GM12878 (cell line): ENCODE measurements around the gene CNOT10. TPM values are rescaled to one million over a fixed set of nuclear protein-coding genes. Genes with fewer than 3 reads are reported as not detected.

Experiments used
- ATAC-seq: fragments of 200-7000 bp; cut with Tn5 transposase; 3 replicates; pipeline ENCODE4 v1.9.1; 2020; ENCODE audit warnings: mild to moderate bottlenecking, moderate library complexity
- BruUV-seq: library from RNA; stranded (reverse); fragments of 400-500 nt; replicated peaks from 2 replicates; lab custom pipeline; 2021; lab: Mats Ljungman, UMichigan
- CTCF ChIA-PET: fragments of 300-600 bp; sonication (Branson Sonifier 250); formaldehyde crosslinking; extraction: SDS; loops from one replicate; lab custom pipeline; 2021; ENCODE audit warnings: inconsistent platforms; lab: Yijun Ruan, JAX
- POLR2A ChIA-PET: fragments of 350-600 bp; formaldehyde crosslinking; extraction: SDS; loops from one replicate; lab custom pipeline; 2021; ENCODE audit warnings: inconsistent platforms; lab: Charles Lee
- RAD21 ChIA-PET: fragments of 300-600 bp; sonication (Branson Sonifier 250); formaldehyde crosslinking; loops from one replicate; lab custom pipeline; 2023; ENCODE audit warnings: antibody characterized with exemption; ENCODE audit not compliant: unreplicated experiment; lab: Charles Lee
- SMC1A ChIA-PET: fragments of 300-600 bp; sonication (Branson Sonifier 250); formaldehyde crosslinking; loops from one replicate; lab custom pipeline; 2023; ENCODE audit not compliant: unreplicated experiment, uncharacterized antibody; lab: Charles Lee
- DNase-seq: peaks from one replicate; pipeline ENCODE4 v3.0.0-alpha.2; 2011; ENCODE audit warnings: low read depth, low spot score
- FAIRE-seq: peaks from 3 replicates; lab custom pipeline; 2011; peaks lifted over from hg19 to GRCh38; lab: Jason Lieb, UNC
- H2AFZ ChIP-seq: 2 replicates; pipeline ENCODE4 v1.6.0; 2011; ENCODE audit warnings: low read depth, low read length, control low read depth; ENCODE audit not compliant: control insufficient read depth
- H3K27ac ChIP-seq: 2 replicates; pipeline ENCODE4 v1.5.1; 2011; ENCODE audit warnings: control low read depth; ENCODE audit not compliant: control insufficient read depth, insufficient read depth
- H3K27me3 ChIP-seq, 2 experiments: replicated peaks in 1 of 2; 2 replicates each; pipeline versions ENCODE4 v1.6.0 to v1.6.1; 2011; ENCODE audit warnings: low read length in 1 of 2; ENCODE audit not compliant: control insufficient read depth in 2 of 2, insufficient read depth in 2 of 2
- H3K36me3 ChIP-seq, 2 experiments: 2 replicates each; pipeline ENCODE4 v1.5.1; 2011; ENCODE audit warnings: low read length in 1 of 2; ENCODE audit not compliant: control insufficient read depth in 2 of 2, insufficient read depth in 2 of 2
- H3K4me1 ChIP-seq: 2 replicates; pipeline ENCODE4 v1.6.1; 2011; ENCODE audit warnings: mild to moderate bottlenecking, low read length, moderate library complexity, mixed read lengths; ENCODE audit not compliant: control insufficient read depth, insufficient read depth
- H3K4me2 ChIP-seq: 2 replicates; pipeline ENCODE4 v1.6.0; 2011; ENCODE audit warnings: control low read depth; ENCODE audit not compliant: control insufficient read depth, insufficient read depth
- H3K4me3 ChIP-seq: fragments of 200-600 bp; sonication (generic); 2 replicates; pipeline ENCODE4 v1.5.1; 2016
- H3K79me2 ChIP-seq: 2 replicates; pipeline ENCODE4 v1.6.0; 2011; ENCODE audit warnings: low read length; ENCODE audit not compliant: control insufficient read depth, insufficient read depth
- H3K9ac ChIP-seq: 2 replicates; pipeline ENCODE4 v1.8.0; 2011; ENCODE audit warnings: low read length, control low read depth, mixed read lengths; ENCODE audit not compliant: control insufficient read depth, insufficient read depth
- H3K9me3 ChIP-seq: replicated peaks from 3 replicates; pipeline ENCODE4 v1.5.1; 2011; ENCODE audit warnings: mild to moderate bottlenecking, low read length; ENCODE audit not compliant: control insufficient read depth, insufficient read depth
- H4K20me1 ChIP-seq: 2 replicates; pipeline ENCODE4 v1.6.0; 2011; ENCODE audit not compliant: control insufficient read depth, insufficient read depth
- ASH2L ChIP-seq: fragments of 300-600, 200-600 bp; sonication (generic); IDR thresholded peaks from 2 replicates; pipeline ENCODE4 v1.6.1; 2017; ENCODE audit warnings: low read depth, mild to moderate bottlenecking, borderline replicate concordance
- CBFB ChIP-seq: IDR thresholded peaks from 2 replicates; pipeline ENCODE4 v1.6.1; 2016; ENCODE audit warnings: antibody characterized with exemption, low read depth
- CHD1 ChIP-seq: IDR thresholded peaks from 2 replicates; pipeline ENCODE4 v1.6.1; 2012; ENCODE audit warnings: low read depth, low read length, improper control_type of control experiment
- LARP7 ChIP-seq: fragments of 450-650 bp; IDR thresholded peaks from 2 replicates; pipeline ENCODE4 v1.6.1; 2017; ENCODE audit warnings: mild to moderate bottlenecking
- RCOR1 ChIP-seq: conservative IDR thresholded peaks from 2 replicates; pipeline ENCODE4 v1.6.1; 2012; ENCODE audit warnings: low read depth, low read length, improper control_type of control experiment
- SMAD1 ChIP-seq: fragments of 450-650 bp; IDR thresholded peaks from 2 replicates; pipeline ENCODE4 v1.6.1; 2018; ENCODE audit warnings: mild to moderate bottlenecking, low read depth; ENCODE audit not compliant: partially characterized antibody
- SMARCA5 ChIP-seq: fragments of 450-650 bp; IDR thresholded peaks from 2 replicates; pipeline ENCODE4 v1.6.1; 2017; ENCODE audit warnings: mild to moderate bottlenecking
- SRF ChIP-seq, 2 experiments: IDR thresholded peaks; 2 replicates each; pipeline ENCODE4 v1.6.1; 2011; ENCODE audit warnings: low read depth in 2 of 2, low read length in 2 of 2, mild to moderate bottlenecking in 1 of 2, moderate library complexity in 1 of 2
- TAF1 ChIP-seq: IDR thresholded peaks from 2 replicates; pipeline ENCODE4 v1.6.1; 2011; ENCODE audit warnings: mild to moderate bottlenecking, low read depth, low read length, borderline replicate concordance
- WRNIP1 ChIP-seq: IDR thresholded peaks from 2 replicates; pipeline ENCODE4 v1.6.1; 2011; ENCODE audit warnings: low read depth, low read length, improper control_type of control experiment, borderline replicate concordance
- ZNF217 ChIP-seq: fragments of 450-650 bp; IDR thresholded peaks from 2 replicates; pipeline ENCODE4 v1.6.1; 2017; ENCODE audit warnings: antibody characterized with exemption, mild to moderate bottlenecking
- in situ Hi-C: fragments of 300-500 bp; cut with MboI; formaldehyde crosslinking; loops from 9 replicates; pipeline ENCODE4 v1.14.3; 2018; ENCODE audit warnings: mixed read lengths
- intact Hi-C: fragments of 100-400 bp; cut with micrococcal nuclease; formaldehyde crosslinking; loops from one replicate; pipeline ENCODE4 v1.14.2; 2022; ENCODE audit not compliant: unreplicated experiment
- polyA plus RNA-seq, 11 experiments: library from polyadenylated mRNA; depleted of rRNA in 4 of 11; unstranded in 6 of 11; stranded (reverse) in 5 of 11; fragments of >200 nt; fragmentation: Nextera tagmentation in 4 of 11; fragmentation: Illumina TruSeq in 1 of 11; extraction: Ambion mirVana in 4 of 11; extraction: Trizol in 1 of 11; gene quantifications; 1 replicate in 1 of 11; 2 replicates in 10 of 11; pipeline versions ENCODE4 v1.2.1 to v1.2.3, GENCODE V29; 2011 to 2016; ENCODE audit warnings: inconsistent platforms in 2 of 11, missing spikeins in 2 of 11, low read depth in 1 of 11
- total RNA-seq, 4 experiments: library from RNA; depleted of rRNA in 3 of 4; stranded (reverse); fragments of >200 nt in 3 of 4; fragmentation: Illumina TruSeq in 1 of 4; extraction: Trizol in 1 of 4; gene quantifications; 2 replicates each; pipeline versions ENCODE4 v1.2.1 to v1.2.3, GENCODE V29; 2013 to 2021
- TF ChIP-seq, protein P1 (sequence below): IDR thresholded peaks from 2 replicates; pipeline ENCODE4 v1.6.1; 2012; ENCODE audit warnings: mild to moderate bottlenecking, low read depth, low read length
- TF ChIP-seq, protein P2 (sequence below): fragments of 450-650 bp; IDR thresholded peaks from 2 replicates; pipeline ENCODE4 v1.6.1; 2018; ENCODE audit warnings: borderline replicate concordance, mild to moderate bottlenecking; ENCODE audit not compliant: partially characterized antibody

CNOT10 gene
- total and polyA plus RNA-seq, 10 of the 15 experiments (the other 5 are each of a cell fraction or from before 2014, with no cell fraction given), result 18.2 to 51.9 (median 45.5) TPM

DNA sequence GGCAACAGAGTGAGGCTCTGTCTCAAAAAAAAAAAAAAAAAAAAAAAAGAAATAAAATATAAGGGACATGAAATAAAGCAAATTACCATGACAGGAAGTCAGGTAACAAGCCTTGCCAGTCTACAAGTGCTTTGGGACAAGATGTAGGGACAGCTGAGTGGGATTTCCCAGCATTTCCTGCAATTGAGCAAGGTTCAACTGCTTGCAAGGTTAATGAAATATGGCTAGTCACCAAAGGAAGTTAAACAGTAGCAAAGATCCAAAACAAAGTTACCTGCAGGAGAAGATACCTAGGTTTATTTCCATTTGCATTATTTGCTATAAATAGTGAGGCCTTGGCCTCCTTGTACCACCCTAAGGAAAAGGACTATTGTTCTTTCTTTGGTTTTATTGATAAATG is 22.3 kb upstream of the CNOT10 start:
- no peak for FAIRE-seq
- H3K9me3 ChIP-seq, result no peaks in the 10 kb centered on the region
- POLR2A ChIA-PET, result no interaction called here
- H2AFZ ChIP-seq, result no peak overlapping the region
- no peak overlapping the region for H3K9ac ChIP-seq
- in situ Hi-C loops, result loop anchor here (10.0 kb wide), 3 partner anchors 288 to 488 kb away; no protein-coding TSS in a partner anchor
- no peaks in the 10 kb centered on the region for H3K79me2 ChIP-seq
- no peak for DNase-seq
- ATAC-seq, result no peak
- TF ChIP-seq, protein P1, sequence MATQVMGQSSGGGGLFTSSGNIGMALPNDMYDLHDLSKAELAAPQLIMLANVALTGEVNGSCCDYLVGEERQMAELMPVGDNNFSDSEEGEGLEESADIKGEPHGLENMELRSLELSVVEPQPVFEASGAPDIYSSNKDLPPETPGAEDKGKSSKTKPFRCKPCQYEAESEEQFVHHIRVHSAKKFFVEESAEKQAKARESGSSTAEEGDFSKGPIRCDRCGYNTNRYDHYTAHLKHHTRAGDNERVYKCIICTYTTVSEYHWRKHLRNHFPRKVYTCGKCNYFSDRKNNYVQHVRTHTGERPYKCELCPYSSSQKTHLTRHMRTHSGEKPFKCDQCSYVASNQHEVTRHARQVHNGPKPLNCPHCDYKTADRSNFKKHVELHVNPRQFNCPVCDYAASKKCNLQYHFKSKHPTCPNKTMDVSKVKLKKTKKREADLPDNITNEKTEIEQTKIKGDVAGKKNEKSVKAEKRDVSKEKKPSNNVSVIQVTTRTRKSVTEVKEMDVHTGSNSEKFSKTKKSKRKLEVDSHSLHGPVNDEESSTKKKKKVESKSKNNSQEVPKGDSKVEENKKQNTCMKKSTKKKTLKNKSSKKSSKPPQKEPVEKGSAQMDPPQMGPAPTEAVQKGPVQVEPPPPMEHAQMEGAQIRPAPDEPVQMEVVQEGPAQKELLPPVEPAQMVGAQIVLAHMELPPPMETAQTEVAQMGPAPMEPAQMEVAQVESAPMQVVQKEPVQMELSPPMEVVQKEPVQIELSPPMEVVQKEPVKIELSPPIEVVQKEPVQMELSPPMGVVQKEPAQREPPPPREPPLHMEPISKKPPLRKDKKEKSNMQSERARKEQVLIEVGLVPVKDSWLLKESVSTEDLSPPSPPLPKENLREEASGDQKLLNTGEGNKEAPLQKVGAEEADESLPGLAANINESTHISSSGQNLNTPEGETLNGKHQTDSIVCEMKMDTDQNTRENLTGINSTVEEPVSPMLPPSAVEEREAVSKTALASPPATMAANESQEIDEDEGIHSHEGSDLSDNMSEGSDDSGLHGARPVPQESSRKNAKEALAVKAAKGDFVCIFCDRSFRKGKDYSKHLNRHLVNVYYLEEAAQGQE, result no peak
- TF ChIP-seq SMAD1 (no peak), WRNIP1 (no peak), TAF1 (no peak), ZNF217 (no peak), SRF (IDR thresholded peaks at IDR 0.05; ENCODE audit: low read depth in 2 of 2, low read length in 2 of 2) (no peak), CHD1 (no peak), SMARCA5 (no peak), CBFB (no peak), RCOR1 (no peak), LARP7 (no peak), ASH2L (no peak)
- TF ChIP-seq, protein P2, sequence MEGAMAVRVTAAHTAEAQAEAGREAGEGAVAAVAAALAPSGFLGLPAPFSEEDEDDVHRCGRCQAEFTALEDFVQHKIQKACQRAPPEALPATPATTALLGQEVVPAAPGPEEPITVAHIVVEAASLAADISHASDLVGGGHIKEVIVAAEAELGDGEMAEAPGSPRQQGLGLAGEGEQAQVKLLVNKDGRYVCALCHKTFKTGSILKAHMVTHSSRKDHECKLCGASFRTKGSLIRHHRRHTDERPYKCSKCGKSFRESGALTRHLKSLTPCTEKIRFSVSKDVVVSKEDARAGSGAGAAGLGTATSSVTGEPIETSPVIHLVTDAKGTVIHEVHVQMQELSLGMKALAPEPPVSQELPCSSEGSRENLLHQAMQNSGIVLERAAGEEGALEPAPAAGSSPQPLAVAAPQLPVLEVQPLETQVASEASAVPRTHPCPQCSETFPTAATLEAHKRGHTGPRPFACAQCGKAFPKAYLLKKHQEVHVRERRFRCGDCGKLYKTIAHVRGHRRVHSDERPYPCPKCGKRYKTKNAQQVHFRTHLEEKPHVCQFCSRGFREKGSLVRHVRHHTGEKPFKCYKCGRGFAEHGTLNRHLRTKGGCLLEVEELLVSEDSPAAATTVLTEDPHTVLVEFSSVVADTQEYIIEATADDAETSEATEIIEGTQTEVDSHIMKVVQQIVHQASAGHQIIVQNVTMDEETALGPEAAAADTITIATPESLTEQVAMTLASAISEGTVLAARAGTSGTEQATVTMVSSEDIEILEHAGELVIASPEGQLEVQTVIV, result no peak
- no peak overlapping the region for H3K4me3 ChIP-seq
- CTCF ChIA-PET, result interaction anchor here (1.0 to 1.7 kb wide), 6 partner anchors 14 to 457 kb away, joined by 3 to 10 read pairs (median 4); no protein-coding TSS in a partner anchor
- peaks cover 0 to under 1% of the 10 kb centered on the region in 2 experiments; a peak in 1 of 4 replicates for H3K27me3 ChIP-seq
- SMC1A ChIA-PET, result interaction anchor here (1.2 to 2.0 kb wide), 3 partner anchors 8 to 152 kb away, joined by 3 to 7 read pairs (median 4); partner anchors contain the start of gene CNOT10
- no peak overlapping the region for H3K27ac ChIP-seq
- no peaks in the 10 kb centered on the region for H3K36me3 ChIP-seq
- RAD21 ChIA-PET, result interaction anchor here (1.9 kb wide), 1 partner anchor 153 kb away, joined by 10 read pairs; no protein-coding TSS in a partner anchor
- no TSS peak for BruUV-seq
- H4K20me1 ChIP-seq, result no peaks in the 10 kb centered on the region
- no peaks in the 10 kb centered on the region for H3K4me1 ChIP-seq
- intact Hi-C loops, result loop anchor here (1.0 to 10.0 kb wide), 2 partner anchors 152 to 288 kb away; no protein-coding TSS in a partner anchor
- H3K4me2 ChIP-seq, result no peak overlapping the region
